ENCODE data around the gene RNF181.

GRCh38 chr2:85597241-85597640 lies 1.7 kb downstream of the RNF181 start:
- TF ChIP-seq SMAD1 (CRISPR knock-in tag; IDR thresholded peaks at IDR 0.05; ENCODE audit: borderline replicate concordance, low read depth) = no peak
- TF ChIP-seq ZFX (CRISPR knock-in tag; IDR thresholded peaks at IDR 0.05; ENCODE audit: low read depth) = no peak
- TF ChIP-seq ZNF24 (IDR thresholded peaks at IDR 0.05) = no peak
- TF ChIP-seq NFE2L1 (CRISPR knock-in tag; IDR thresholded peaks at IDR 0.05; ENCODE audit: borderline replicate concordance) = no peak
- TF ChIP-seq, protein P1, sequence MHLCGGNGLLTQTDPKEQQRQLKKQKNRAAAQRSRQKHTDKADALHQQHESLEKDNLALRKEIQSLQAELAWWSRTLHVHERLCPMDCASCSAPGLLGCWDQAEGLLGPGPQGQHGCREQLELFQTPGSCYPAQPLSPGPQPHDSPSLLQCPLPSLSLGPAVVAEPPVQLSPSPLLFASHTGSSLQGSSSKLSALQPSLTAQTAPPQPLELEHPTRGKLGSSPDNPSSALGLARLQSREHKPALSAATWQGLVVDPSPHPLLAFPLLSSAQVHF (CRISPR knock-in tag; IDR thresholded peaks at IDR 0.05) = no peak
- no peak for TF ChIP-seq CREM (IDR thresholded peaks at IDR 0.05)
- TF ChIP-seq CREM (CRISPR knock-in tag; IDR thresholded peaks at IDR 0.05) = no peak
- TF ChIP-seq CEBPB (IDR thresholded peaks at IDR 0.05; ENCODE audit: borderline replicate concordance, low read depth, low read length) = no peak
- TF ChIP-seq RFX1 (IDR thresholded peaks at IDR 0.05) = no peak
